ENCODE data around the gene PABPC1L.

The PABPC1L gene

DNA sequence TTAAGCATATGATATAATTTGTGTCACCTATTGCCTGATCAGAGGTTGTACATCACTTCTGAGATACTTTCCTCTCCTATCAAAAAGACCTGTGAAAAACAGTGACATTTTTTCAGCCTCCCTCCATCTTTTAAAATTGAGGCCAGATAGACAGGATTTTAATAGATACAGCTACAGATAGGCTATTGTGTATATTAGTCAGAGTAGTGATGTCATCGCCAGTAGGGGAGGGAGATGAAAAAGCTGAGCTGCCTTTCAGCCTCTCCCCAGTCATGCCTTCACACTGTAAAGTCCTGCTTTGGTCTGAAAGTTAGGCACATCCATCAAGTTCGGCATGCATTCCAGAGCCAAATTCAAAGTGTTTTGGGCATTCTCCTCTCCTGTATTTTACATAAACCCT is 7.9 kb upstream of the PABPC1L start:
- no peak for DNase-seq

DNA sequence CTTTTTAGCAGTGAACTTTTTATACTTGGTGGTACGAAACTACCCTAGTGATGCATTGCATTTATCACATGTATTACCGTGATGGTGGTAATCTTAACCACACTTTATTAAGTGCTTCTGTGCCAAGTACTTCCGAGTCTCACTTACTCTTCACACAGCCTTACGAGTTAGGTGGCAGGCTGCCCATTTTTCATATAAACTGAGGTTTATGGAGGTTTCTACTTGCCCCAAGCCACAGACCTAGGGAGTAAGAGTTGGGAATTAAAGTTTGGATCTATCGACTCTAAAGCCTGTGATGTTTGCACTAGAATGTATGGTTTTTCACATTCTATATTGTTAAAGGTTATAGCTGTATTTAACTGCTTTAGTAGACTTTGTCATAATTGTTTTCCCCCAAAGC is 5.5 kb upstream of the PABPC1L start:
- no peak for DNase-seq

DNA sequence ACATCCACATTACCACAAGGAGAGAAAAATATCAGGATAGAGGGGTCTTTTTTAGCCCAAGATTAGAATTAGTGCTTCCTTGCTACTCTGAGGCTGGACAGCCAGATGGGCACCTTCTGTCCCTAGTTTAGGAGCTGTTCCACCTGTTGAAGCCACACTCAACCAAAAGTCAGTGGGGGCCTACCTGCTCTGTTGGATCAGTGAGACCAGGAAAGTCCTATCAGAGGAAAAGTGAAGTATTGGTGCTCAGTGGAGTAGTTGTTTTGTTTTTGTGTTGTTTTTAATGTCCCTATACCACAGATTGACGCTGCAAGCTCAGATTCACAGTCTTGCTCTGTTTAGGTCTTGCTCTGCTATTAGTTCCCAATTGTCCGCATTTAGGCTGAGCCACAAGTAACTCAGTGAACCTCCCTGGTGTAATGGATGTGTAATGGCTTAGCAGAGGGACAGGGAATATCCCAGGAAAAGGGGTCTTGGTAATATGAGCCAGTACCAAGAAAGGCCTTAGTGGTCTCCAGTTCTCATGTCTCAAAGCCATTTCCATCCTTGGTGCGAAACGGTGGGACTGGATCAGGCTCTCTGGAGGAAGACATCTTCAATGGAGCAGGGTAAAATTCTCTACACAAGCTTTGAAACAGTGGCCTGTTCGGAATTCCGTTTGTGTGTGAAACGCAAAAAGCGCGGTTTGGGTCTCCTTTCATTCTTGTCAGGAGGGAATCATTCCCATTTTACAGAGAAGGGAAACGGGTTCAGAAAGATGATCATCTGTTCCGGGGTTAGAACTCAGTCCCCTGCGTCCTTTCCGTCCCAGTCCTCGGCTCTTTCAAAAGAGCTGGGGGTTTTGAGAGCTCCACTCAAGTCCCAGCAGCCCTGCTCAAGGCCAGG is 631 bp upstream of the PABPC1L start:
- DNase-seq: no peak

DNA sequence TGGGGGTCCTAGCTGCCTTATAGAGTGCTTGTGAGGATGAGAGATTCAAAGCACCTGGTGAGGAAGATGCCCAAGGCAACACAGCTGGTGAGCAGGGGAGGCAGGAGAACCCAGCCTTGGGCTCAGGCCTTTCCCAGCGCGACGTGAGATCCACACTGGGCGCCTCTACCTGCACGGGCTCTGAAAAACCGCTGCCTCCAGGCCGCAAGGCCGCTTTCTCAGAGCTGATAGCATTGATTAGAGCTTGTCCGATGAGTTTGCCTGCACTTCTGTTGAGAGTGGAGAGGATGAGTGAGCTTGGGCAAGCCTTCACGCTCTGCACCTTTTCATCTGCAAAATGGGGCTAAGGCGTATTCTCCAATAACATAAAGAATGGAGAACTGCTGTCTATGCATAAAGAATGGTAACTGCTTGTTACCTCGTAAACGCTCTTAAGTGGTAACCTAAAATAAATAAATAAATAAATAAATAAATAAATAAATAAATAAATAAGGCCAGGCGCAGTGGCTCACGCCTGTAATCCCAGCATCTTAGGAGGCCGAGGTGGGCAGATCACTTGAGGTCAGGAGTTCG is 916 bp downstream of the PABPC1L start:
- DNase-seq: no peak

DNA sequence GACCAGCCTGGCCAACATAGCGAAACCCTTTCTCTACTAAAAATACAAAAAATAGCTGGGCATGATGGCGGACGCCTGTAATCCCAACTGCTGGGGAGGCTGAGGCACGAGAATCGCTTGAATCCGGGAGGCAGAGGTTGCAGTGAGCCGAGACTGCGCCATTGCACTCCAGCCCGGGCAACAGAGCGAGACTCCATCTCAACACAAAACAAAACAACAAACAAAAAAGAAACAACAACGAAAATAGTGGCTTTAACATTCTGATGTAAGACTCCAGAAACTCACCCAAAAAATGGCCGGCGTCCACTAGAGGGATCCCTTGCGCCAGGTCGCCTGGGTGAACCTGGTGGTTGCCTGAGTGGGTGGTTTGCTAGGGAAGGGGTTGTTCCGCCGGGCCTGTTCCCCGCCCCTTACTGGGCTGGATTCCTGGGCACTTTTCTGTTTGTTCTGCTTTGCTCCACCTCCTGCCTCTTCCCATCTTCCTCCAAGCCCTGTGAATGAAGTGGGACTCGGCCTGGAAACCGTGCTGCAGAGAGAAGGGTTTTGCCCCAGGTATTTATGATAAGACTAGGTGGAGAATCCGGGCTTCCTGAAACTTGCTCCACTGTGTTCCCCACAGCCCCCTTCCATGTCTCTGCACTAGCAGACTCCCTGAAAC is 1.5 kb downstream of the PABPC1L start:
- no peak for DNase-seq

DNA sequence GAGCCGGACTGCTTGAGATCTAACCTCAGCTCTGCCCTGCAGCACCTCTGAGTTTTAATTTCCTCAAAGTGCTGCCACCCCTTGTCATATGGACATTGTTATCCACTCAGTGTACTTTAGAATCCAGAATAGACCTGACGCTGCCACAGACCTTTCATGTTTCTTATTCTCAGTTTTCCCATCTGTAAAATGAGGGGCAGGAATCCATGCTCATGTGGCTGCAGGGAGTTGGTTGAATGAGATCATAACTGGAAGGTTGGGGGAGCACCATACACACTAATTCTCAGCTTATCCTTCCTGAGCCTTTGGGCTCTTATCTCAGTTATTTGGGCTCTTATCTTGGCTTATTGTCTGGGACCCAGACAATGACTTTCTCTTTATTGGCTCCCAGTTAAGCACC is 2.3 kb downstream of the PABPC1L start:
- DNase-seq: no peak

DNA sequence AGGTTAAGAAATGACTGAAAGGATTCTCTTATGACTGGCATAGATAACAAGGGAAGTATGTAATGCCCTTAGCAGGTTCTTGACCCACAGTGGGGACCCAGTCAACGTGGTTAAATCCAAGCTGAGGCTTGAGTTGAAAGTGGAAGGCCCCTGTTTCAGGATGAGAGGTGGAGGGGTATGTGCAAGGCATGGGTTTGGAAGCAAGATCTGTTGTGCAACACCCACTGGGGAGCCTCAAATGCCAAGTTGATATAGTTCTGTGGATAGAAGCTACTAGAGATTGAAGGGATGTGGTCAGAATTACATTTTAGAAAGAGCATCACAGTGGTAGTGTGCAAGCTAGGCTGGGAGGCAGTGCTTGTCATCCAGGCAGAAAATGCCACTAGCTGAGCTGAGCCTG is 5.1 kb downstream of the PABPC1L start:
- no peak for DNase-seq

DNA sequence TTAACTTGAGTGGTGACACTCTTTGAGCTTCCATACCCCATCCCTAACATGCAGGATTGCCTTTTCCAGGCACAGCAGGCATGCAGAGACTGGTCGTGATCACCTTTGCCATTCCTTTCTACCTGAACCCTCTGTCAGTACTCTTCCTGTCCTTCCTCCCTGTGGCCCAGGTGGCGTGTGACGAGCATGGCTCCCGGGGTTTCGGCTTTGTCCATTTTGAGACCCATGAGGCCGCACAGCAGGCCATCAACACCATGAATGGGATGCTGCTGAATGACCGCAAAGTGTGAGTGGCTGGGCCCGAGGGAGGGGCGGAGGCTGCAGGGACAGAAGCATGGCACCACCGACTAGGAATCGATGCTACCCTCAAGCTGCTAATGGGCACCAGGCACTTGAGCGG is 6.7 kb downstream of the PABPC1L start:
- DNase-seq: no peak

DNA sequence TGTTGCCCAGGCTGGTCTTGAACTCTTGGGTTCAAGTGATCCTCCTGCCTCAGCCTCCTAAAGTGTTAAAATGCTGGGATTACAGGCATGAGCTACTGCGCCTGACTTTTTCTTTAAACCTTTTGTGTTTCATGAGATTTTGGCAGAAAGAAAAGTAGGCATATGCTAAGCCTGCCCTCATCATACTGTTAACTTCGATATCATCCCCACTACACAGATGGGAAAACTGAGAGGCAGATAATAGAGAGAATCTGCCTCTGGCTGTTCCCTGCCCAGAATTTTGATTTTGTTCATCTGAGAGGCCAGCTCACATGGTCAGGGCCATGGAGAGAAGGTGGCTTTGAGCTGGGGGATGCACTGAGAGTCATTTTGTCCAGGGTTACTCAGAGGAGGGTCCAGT is 7.5 kb downstream of the PABPC1L start:
- no peak for DNase-seq

DNA sequence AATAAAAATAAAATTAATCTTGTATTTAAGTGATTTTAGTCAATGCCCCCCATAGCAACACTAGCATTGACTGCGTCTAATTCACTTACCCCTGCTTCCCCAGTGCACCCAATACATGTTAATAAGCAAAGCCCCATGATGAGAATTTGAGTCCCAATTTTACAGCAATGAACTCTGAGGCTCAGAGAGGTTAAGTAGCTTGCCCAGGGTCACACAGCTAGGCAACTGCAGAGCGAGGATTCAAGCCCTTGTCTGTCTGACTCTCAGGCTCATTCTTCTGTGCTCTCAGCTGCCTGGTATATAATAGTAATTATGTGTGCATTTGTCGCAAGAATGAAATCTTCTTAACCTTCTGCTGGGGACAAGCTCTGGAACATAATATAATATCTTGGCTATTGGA is 8.5 kb downstream of the PABPC1L start:
- DNase-seq: no peak

DNA sequence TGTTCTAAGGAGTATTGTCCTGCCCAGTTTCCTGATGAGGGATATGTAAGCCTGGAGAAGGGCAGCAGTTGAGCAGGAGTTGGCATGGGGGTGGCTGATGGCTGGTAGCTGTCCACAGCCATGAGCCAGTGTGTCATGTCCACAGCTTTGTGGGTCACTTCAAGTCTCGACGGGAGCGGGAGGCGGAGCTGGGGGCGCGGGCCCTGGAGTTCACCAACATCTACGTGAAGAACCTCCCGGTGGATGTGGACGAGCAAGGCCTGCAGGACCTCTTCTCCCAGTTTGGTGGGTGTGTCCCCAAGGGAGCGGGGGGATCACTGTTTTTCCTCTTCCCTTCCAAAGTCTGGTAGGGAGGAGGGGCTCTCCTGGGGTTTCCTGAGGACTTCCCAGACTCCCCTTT is 8.9 kb downstream of the PABPC1L start:
- DNase-seq: no peak

DNA sequence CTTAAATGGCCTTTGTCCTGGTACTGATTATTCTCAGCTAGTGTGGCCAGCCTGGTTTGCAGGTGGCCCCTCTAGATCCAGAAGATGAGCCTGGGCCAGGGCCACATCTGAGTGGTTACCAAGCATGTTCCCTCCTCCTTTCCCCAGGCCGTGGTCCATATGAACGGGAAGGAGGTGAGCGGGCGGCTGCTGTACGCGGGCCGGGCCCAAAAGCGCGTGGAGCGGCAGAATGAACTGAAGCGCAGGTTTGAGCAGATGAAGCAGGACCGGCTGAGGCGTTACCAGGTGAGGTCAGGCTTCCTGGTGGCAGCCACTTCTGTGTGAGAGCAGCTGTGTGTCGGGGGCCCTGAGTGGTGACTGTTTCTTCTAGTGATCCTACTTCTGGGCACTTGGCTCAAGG is 11.6 kb downstream of the PABPC1L start:
- DNase-seq: no peak

DNA sequence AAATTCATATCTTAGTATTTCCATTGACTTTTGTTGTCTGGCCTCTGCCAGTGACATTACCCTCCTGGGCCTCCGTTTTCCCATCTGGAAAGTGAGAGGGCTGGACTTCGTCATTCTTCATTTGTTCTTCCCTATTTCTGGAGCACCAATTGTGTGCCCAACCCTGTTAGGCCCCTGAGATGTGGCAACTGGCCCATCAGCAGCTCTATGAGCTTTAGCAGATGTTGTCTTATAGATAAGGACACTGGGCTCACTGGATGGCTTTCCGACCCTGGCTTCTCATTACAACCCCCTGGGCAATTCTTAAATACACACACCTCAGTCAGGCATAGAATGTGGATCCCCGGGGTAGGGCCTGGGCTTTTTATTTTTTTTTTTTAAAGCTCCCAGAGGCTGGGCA is 14.7 kb downstream of the PABPC1L start:
- DNase-seq: no peak

DNA sequence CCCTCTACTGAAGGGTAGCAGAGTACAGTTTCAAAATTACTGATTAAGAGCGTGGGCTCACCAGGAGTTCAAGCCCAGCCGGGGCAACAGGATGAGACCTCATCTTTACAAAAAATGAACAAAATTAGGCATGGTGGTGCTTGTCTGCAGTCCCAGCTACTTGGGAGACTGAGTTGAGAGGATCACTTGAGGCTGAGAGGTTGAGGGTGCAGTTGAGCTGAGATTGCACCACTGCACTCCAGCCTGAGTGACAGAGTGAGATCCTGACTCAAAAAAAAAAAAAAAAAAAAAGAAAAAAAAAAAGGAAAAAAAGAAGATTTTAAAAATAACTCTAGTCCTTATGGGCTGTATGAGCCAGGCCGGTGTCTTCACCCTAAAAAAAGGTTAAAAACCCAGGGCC is 18.7 kb downstream of the PABPC1L start:
- DNase-seq: no peak

DNA sequence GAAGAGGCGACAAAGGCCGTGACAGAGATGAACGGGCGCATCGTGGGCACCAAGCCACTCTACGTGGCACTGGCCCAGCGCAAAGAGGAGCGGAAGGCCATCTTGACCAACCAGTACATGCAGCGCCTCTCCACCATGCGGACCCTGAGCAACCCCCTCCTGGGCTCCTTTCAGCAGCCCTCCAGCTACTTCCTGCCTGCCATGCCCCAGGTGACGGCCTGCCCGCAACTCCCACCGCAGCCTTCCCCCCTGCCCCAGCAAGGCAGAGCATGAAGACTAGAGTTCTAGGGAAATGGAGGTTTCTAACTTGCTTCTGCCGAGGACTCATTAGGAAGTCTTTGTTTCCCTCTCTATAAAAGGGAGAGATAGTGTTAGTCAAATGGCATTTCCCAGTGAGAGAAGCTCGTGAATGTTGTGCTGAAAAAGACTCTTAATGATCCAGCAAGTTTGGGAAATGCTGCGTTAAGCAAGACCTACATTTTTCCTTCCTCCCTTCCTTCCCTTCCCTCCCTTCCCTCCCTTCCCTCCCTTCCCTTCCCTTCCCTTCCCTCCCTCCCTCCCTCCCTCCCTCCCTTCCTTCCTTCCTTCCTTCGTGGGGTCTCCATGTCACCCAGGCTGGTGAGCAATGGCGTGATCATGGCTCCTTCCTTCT is 20.8 kb downstream of the PABPC1L start:
- no peak for DNase-seq

DNA sequence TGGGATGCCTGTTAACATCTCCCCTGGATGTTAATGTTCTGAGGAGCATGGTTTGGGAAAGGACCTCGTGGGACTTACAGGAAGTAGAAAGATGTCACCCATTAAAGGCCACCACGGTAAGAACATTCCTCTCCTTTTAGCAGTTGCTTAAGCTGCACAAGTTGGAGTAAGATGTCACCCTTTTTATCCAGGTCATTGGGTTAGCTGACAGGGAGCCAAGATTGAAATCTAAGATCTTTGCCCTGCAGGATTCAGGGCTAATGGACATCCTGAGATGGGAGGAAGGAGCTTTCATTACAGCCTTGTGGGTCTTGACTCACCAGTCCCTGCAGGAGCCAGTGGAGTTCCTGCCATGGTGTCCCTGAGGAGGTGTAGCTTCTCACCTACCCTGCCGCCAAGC is 22.1 kb downstream of the PABPC1L start:
- DNase-seq: no peak

DNA sequence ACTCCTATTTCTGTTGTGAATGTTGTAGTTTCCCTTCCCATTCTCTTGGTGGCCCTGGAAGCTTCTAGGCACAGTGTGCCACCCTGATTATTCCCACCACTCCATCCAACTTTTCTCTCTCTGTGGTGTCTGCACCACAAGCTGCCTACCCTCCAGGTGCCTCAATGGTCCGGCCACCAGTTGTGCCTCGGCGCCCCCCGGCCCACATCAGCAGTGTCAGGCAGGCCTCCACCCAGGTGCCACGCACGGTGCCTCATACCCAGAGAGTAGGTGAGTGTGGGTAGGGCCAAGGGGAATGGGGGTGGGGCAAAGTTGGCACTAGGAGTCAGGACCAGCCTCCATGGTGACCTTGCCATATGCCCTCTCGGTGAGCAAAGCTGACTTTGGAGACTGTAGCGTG is 23.1 kb downstream of the PABPC1L start:
- DNase-seq: no peak

DNA sequence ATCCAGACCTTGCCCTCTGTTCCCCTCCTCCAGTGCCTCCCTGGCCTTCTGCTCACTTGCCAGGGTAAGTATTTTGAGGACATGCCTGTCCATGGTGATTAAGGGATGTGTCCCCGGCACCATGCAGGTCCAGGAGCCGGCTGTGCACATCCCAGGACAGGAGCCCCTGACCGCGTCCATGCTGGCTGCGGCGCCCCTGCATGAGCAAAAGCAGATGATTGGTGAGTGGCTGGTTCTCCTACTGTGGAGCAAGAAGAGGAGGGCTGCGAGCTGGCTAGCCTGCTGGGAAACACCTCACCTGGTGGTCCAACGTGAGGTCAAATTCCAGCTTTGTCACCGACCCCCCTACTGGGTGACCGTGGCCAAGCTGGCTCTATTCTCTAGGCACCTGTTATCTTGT is 26.6 kb downstream of the PABPC1L start:
- no peak for DNase-seq

DNA sequence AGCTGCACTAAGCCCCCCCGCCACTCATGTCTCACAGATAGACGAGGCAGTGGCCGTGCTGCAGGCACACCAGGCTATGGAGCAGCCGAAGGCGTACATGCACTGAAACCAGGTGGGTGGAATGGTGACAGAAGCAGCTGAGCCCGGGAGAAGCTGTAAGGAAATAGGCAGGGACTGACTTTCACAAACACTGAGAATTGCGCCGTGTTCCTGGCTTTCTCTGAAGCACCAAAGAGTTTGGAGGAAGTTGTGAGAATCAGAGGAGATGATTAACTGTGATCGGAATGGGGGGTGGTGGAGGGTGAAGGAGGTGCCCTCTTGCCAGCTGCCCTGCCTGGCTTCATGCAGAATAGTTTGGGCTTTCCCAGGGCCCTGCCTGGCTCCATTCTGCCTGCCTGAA is 28.8 kb downstream of the PABPC1L start:
- no peak for DNase-seq

DNA sequence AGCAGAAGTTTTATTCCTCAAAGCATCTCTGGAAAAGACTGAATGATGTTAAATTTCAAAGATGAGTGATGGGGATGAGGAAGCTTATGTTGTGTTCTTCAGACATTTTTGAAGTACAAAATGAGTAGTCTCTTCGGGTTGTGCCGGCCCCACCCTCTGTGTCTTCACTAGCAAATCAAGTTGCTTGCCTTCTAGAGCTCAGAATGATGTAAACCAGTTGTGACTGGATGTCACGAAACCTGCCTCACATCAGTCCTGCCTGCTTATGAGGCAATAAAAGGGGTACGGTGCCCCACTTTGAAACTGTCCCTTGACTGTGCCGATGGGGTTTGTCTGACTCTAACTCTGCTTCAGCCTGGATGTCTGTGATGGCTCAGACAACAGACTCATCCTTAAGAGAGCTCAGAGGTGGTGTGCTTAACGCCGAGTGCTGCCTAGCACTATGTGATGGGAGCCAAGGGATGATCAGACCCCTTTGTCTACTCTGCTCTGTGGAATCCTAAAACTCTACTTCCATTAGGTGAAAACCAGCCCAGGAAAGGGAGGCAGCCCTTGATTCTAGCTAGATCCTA is 31.3 kb downstream of the PABPC1L start:
- no peak for DNase-seq

DNA sequence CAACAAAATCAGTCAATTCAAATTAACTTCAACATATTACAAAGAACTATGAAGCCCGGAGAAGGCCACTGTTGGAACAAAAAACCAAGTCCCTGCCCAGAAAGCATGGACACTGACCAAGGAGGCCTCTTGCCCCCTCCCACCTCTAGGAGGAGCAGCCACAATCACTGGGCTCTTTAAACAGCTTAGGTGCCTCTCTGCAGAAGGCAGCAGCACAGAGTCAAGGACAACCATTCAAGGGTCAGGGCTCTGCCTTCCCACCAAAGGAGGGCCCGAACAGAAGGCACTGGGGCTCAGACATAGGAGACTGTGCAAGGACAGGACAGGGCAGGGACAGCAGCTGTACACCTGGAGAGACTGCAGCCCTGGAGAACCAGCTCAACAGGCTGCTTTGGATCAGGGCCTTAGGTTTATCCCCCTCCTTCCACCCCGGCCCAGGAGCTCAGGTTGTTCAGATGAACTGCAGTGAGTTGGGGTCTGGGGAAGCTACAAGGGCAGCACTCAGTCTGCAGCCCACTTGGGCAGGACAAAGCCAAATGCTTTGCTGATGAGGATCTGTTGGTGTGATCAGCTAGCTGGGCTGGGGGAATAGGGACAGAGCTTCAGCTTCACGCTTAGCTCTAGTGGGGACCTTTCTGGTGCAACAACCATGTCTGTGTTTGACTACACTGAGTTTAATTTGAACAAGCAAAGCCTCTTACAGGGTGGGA is 32.6 kb downstream of the PABPC1L start:
- DNase-seq: no peak

DNA sequence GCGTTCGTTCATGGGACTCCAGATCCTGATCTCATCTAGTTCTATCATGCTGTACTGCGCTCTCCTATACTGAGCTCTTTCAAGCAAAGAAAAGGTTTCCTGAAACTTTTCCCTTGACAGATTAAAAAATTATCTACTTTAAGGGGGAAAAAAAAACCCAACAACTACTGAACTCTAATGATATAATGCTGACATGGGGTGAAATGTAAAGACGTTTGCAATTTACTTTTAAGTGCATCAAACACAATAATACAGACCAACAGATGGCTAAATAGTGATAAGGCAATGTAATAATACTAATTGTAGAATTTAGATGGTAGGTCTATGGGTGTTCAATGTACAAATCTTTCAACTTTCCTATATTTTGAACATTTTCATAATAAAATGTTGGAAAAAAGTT is 34.0 kb downstream of the PABPC1L start:
- no peak for DNase-seq

DNA sequence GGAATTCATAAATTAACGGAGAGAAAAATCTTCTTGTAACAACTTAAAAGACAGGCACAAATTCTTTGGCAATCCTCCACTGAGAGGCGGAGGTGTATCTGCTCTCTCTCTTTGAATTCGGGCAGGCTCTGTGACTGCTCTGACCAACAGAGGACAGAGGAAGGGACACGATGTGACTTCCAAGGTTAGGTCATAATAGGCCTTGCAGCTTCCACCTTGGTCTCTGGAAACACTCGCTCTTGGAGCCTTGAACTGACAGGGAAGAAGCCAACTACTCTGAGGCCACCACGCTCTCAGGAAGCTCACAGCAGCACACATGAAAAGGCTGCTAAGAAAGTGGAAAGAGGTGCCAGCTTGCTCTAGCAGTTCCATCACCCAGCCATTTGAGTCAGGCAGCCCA is 35.4 kb downstream of the PABPC1L start:
- no peak for DNase-seq

Measured in NCI-H1694 (cell line).